SK-N-SH (cell line): ENCODE data around the gene THYN1. TPM values are rescaled to one million over a fixed set of nuclear protein-coding genes. Genes with fewer than 3 reads are reported as not detected.

Experiments
- CTCF ChIA-PET: fragments of 300-600, 350-600 bp; formaldehyde crosslinking; extraction: SDS; loops from one replicate; lab custom pipeline; 2021; lab: Yijun Ruan, JAX
- POLR2A ChIA-PET: fragments of 350-600 bp; sonication (Branson Sonifier 250); formaldehyde crosslinking; extraction: SDS; loops from one replicate; lab custom pipeline; 2020; ENCODE audit warnings: antibody characterized with exemption, inconsistent platforms; lab: Yijun Ruan, JAX
- DNase-seq: peaks from one replicate; pipeline ENCODE4 v3.0.0; 2012
- H2AFZ ChIP-seq: fragments of 200-600 bp; sonication (generic); 2 replicates; pipeline ENCODE4 v1.8.1; 2016; ENCODE audit warnings: antibody characterized with exemption, mild to moderate bottlenecking, low read depth
- H3F3A ChIP-seq: fragments of 200-600 bp; sonication (generic); replicated peaks from 2 replicates; pipeline ENCODE3; 2016; ENCODE audit warnings: antibody characterized with exemption, mild to moderate bottlenecking; ENCODE audit not compliant: insufficient read depth
- H3K27ac ChIP-seq, 2 experiments: fragments of 200-500 bp in 1 of 2; fragments of 200-600 bp in 1 of 2; sonication (Bioruptor generic) in 1 of 2; sonication (generic), shearing (Covaris generic) in 1 of 2; 2 replicates each; pipeline versions ENCODE4 v1.5.1 to v1.6.1; 2014 to 2016; ENCODE audit warnings: low read depth in 2 of 2, inconsistent platforms in 1 of 2, low read length in 1 of 2, mild to moderate bottlenecking in 1 of 2, mixed read lengths in 1 of 2
- H3K27me3 ChIP-seq: fragments of 200-600 bp; sonication (generic), shearing (Covaris generic); 2 replicates; pipeline ENCODE4 v1.6.1; 2016; ENCODE audit warnings: mixed run types; ENCODE audit not compliant: insufficient read depth
- H3K36me3 ChIP-seq, 2 experiments: fragments of 200-500 bp in 1 of 2; fragments of 200-600 bp in 1 of 2; sonication (Bioruptor generic) in 1 of 2; sonication (generic) in 1 of 2; replicated peaks in 1 of 2; 2 replicates each; pipeline versions ENCODE3 to v1.5.1; 2014 to 2016; ENCODE audit warnings: low read length in 1 of 2, mild to moderate bottlenecking in 1 of 2; ENCODE audit not compliant: insufficient read depth in 2 of 2, control insufficient read depth in 1 of 2
- H3K4me1 ChIP-seq, 2 experiments: fragments of 200-500 bp in 1 of 2; fragments of 200-600 bp in 1 of 2; sonication (Bioruptor generic) in 1 of 2; sonication (generic), shearing (Covaris generic) in 1 of 2; 2 replicates each; pipeline versions ENCODE4 v1.5.1 to v1.6.1; 2014 to 2016; ENCODE audit warnings: low read depth in 1 of 2, low read length in 1 of 2, mixed run types in 1 of 2; ENCODE audit not compliant: insufficient read depth in 2 of 2, control insufficient read depth in 1 of 2
- H3K4me2 ChIP-seq: fragments of 200-600 bp; sonication (generic), shearing (Covaris generic); 2 replicates; pipeline ENCODE4 v1.6.1; 2017; ENCODE audit warnings: mixed run types
- H3K4me3 ChIP-seq, 2 experiments: fragments of 200-500 bp in 1 of 2; fragments of 200-600 bp in 1 of 2; sonication (Bioruptor generic) in 1 of 2; sonication (generic), shearing (Covaris generic) in 1 of 2; 2 replicates each; pipeline versions ENCODE4 v1.5.1 to v1.8.1; 2014 to 2016; ENCODE audit warnings: low read depth in 2 of 2, inconsistent platforms in 1 of 2, low read length in 1 of 2, mild to moderate bottlenecking in 1 of 2, mixed read lengths in 1 of 2, moderate library complexity in 1 of 2
- H3K79me2 ChIP-seq: fragments of 200-600 bp; sonication (generic); 2 replicates; pipeline ENCODE4 v1.8.1; 2017; ENCODE audit warnings: mild to moderate bottlenecking; ENCODE audit not compliant: insufficient read depth
- H3K9ac ChIP-seq: fragments of 200-600 bp; sonication (generic); 2 replicates; pipeline ENCODE4 v1.6.1; 2017; ENCODE audit warnings: mixed run types
- H3K9me2 ChIP-seq: fragments of 200-600 bp; sonication (generic); 2 replicates; pipeline ENCODE4 v1.6.1; 2017; ENCODE audit warnings: mixed run types
- H3K9me3 ChIP-seq: fragments of 200-600 bp; sonication (generic); 2 replicates; pipeline ENCODE4 v1.6.1; 2017; ENCODE audit warnings: mixed run types, mild to moderate bottlenecking, moderate library complexity
- H4K20me1 ChIP-seq: fragments of 200-600 bp; sonication (generic); 2 replicates; pipeline ENCODE4 v1.6.1; 2017; ENCODE audit warnings: mild to moderate bottlenecking, mixed run types; ENCODE audit not compliant: insufficient read depth
- CTCF ChIP-seq: fragments of 200-600 bp; sonication (generic); IDR thresholded peaks from 2 replicates; pipeline ENCODE4 v1.6.1; 2017; ENCODE audit warnings: antibody characterized with exemption, mild to moderate bottlenecking, moderate library complexity
- EP300 ChIP-seq, 2 experiments: IDR thresholded peaks; 2 replicates each; pipeline versions ENCODE4 v1.4.0 to v1.6.1; 2012; ENCODE audit warnings: borderline replicate concordance in 1 of 2, low read depth in 1 of 2, low read length in 1 of 2
- FOSL2 ChIP-seq: IDR thresholded peaks from 2 replicates; pipeline ENCODE4 v1.4.0; 2012; ENCODE audit warnings: low read depth, mild to moderate bottlenecking, moderate library complexity, borderline replicate concordance
- GABPA ChIP-seq: IDR thresholded peaks from 2 replicates; pipeline ENCODE4 v1.4.0; 2012; ENCODE audit warnings: low read depth, mild to moderate bottlenecking
- IRF3 ChIP-seq: fragments of 150-350 bp; IDR thresholded peaks from 2 replicates; pipeline ENCODE4 v1.6.1; 2016; ENCODE audit warnings: mild to moderate bottlenecking, low read depth, low read length
- JUND ChIP-seq: IDR thresholded peaks from 2 replicates; pipeline ENCODE4 v1.4.0; 2012
- NFIC ChIP-seq: IDR thresholded peaks from 2 replicates; pipeline ENCODE4 v1.4.0; 2012; ENCODE audit warnings: borderline replicate concordance
- POLR2AphosphoS5 ChIP-seq: IDR thresholded peaks from 2 replicates; pipeline ENCODE4 v1.6.1; 2012; ENCODE audit warnings: low read depth, low read length
- RAD21 ChIP-seq: IDR thresholded peaks from 2 replicates; pipeline ENCODE4 v1.6.1; 2012; ENCODE audit warnings: mild to moderate bottlenecking, low read length
- RCOR1 ChIP-seq: fragments of 150-350 bp; IDR thresholded peaks from 2 replicates; pipeline ENCODE4 v1.6.1; 2017; ENCODE audit warnings: antibody characterized with exemption, low read length
- REST ChIP-seq: IDR thresholded peaks from 2 replicates; pipeline ENCODE4 v1.6.1; 2012; ENCODE audit warnings: mild to moderate bottlenecking, low read depth, low read length, moderate library complexity
- RXRA ChIP-seq: IDR thresholded peaks from 2 replicates; pipeline ENCODE4 v1.4.0; 2012; ENCODE audit warnings: low read depth, mild to moderate bottlenecking, borderline replicate concordance
- TAF1 ChIP-seq: IDR thresholded peaks from 2 replicates; pipeline ENCODE4 v1.6.1; 2012; ENCODE audit warnings: low read depth, mild to moderate bottlenecking, low read length, moderate library complexity, borderline replicate concordance
- TCF12 ChIP-seq: IDR thresholded peaks from 2 replicates; pipeline ENCODE4 v1.4.0; 2012
- TEAD4 ChIP-seq: IDR thresholded peaks from 2 replicates; pipeline ENCODE4 v1.4.0; 2012; ENCODE audit warnings: mild to moderate bottlenecking, borderline replicate concordance; ENCODE audit not compliant: insufficient read depth
- YY1 ChIP-seq: IDR thresholded peaks from 2 replicates; pipeline ENCODE4 v1.4.0; 2012; ENCODE audit warnings: low read depth, mild to moderate bottlenecking
- WGBS: methylation state at CpG from one replicate; pipeline ENCODE4 v1.1.6; 2017; ENCODE audit warnings: low lambda C conversion rate; 5-methylcytosine and 5-hydroxymethylcytosine counted together
- polyA plus RNA-seq, 3 experiments: library from polyadenylated mRNA; depleted of rRNA; stranded (reverse); fragments of >200 nt; gene quantifications; 2 replicates each; pipeline ENCODE4 v1.2.3, GENCODE V29; 2012

The THYN1 gene
- polyA plus RNA-seq, 1 of the 3 experiments (the other 2 are of a cell fraction) = 61.8 TPM

GRCh38 chr11:134290646-134291045 lies 37.5 kb upstream of the THYN1 start:
- no peaks in the 10 kb centered on the region for H3K9me3 ChIP-seq
- TF ChIP-seq REST (no peak), TAF1 (no peak), GABPA (no peak), CTCF (no peak), EP300 (IDR thresholded peaks at IDR 0.05; ENCODE audit: borderline replicate concordance in 1 of 2, low read depth in 1 of 2, low read length in 1 of 2) (no peak), RAD21 (no peak), YY1 (no peak), FOSL2 (no peak), TCF12 (no peak), NFIC (no peak), IRF3 (no peak), JUND (no peak), RXRA (no peak), RCOR1 (no peak), POLR2AphosphoS5 (no peak), TEAD4 (no peak)
- TF ChIP-seq, all 33 proteins: peak for 0
- ChIA-PET POLR2A (no interaction called here), CTCF (interaction anchor here (1.9 kb wide), 1 partner anchor 15 kb away, joined by 4 read pairs; the partner anchor contains the start of gene GLB1L3)
- no peaks in the 10 kb centered on the region for H3F3A ChIP-seq
- no peak for DNase-seq
- H3K36me3 ChIP-seq = no peaks in the 10 kb centered on the region
- H2AFZ ChIP-seq = no peak overlapping the region
- H3K9ac ChIP-seq = no peak overlapping the region
- no peaks in the 10 kb centered on the region for H3K79me2 ChIP-seq
- no peaks in the 10 kb centered on the region for H3K27me3 ChIP-seq
- no peaks in the 10 kb centered on the region for H3K9me2 ChIP-seq
- WGBS = 44% methylated on average over 7 of the region's 7 CpGs
- H3K4me2 ChIP-seq = no peak overlapping the region
- H3K4me1 ChIP-seq = no peaks in the 10 kb centered on the region
- no peak overlapping the region for H3K4me3 ChIP-seq
- H3K27ac ChIP-seq = no peak overlapping the region
- no peaks in the 10 kb centered on the region for H4K20me1 ChIP-seq
